Activated CD8-positive, alpha-beta T cell treated with anti-CD3 and anti-CD28 coated beads for 36 hours (primary cell): ENCODE results near the gene BST1. TPM values are rescaled to one million over a fixed set of nuclear protein-coding genes. Genes with fewer than 3 reads are reported as not detected.
A peak's percentile ranks its signal among the peaks of the same experiment; 100 is the strongest.

Experiments
- ATAC-seq: fragments of 200-7000 bp; cut with Tn5 transposase; one replicate; pipeline ENCODE4 v1.10.0; 2021; ENCODE audit warnings: mild to moderate bottlenecking, moderate library complexity
- CTCF ChIA-PET: fragments of 350-600 bp; sonication (Branson Sonifier 250); formaldehyde crosslinking; loops from one replicate; lab custom pipeline; 2021; ENCODE audit warnings: antibody characterized with exemption; lab: Charles Lee
- POLR2A ChIA-PET: fragments of 350-600 bp; sonication (Branson Sonifier 250); formaldehyde crosslinking; loops from one replicate; lab custom pipeline; 2021; ENCODE audit warnings: antibody characterized with exemption; lab: Charles Lee
- DNase-seq: peaks from one replicate; pipeline ENCODE4 v3.0.0-alpha.2; 2020
- H3K27ac Mint-ChIP-seq: one replicate; pipeline ENCODE4 v1.8.0; 2021; ENCODE audit warnings: mild to moderate bottlenecking, mixed read lengths
- H3K27me3 Mint-ChIP-seq: one replicate; pipeline ENCODE4 v1.8.0; 2021; ENCODE audit warnings: mixed read lengths
- H3K36me3 Mint-ChIP-seq: one replicate; pipeline ENCODE4 v1.8.0; 2021; ENCODE audit warnings: low read depth, mixed read lengths
- H3K4me1 Mint-ChIP-seq: one replicate; pipeline ENCODE4 v1.8.0; 2021; ENCODE audit warnings: low read depth, mixed read lengths
- H3K4me3 Mint-ChIP-seq: one replicate; pipeline ENCODE4 v1.8.0; 2021; ENCODE audit warnings: mild to moderate bottlenecking, moderate library complexity, mixed read lengths
- H3K9me3 Mint-ChIP-seq: one replicate; pipeline ENCODE4 v1.8.0; 2021; ENCODE audit warnings: mixed read lengths
- CTCF ChIP-seq: fragments of 200-600 bp; IDR thresholded peaks from one replicate; pipeline ENCODE4 v1.8.0; 2022; ENCODE audit warnings: antibody characterized with exemption, mild to moderate bottlenecking
- intact Hi-C: fragments of 100-400 bp; cut with micrococcal nuclease; formaldehyde crosslinking; loops from one replicate; pipeline ENCODE4 v1.10.0; 2022
- total RNA-seq, 2 experiments: library from RNA; stranded (reverse); gene quantifications; one replicate each; pipeline ENCODE4 v1.2.3, GENCODE V29; 2021

BST1 gene
- total RNA-seq, 2 experiments from 2014 or later: 0.20 to 0.65 TPM

- CTCF ChIA-PET: interaction anchor here (1.8 to 11.6 kb wide), 2 partner anchors 6 to 40 kb away, joined by 9 to 112 read pairs; no protein-coding TSS in a partner anchor
- peak overlapping the region; percentile 35 for H3K27ac Mint-ChIP-seq
- intact Hi-C loops: no loop called here
Measured at GRCh38 chr4:15765391-15765790, 62.5 kb downstream of the BST1 start.

GRCh38 chr4:15765910-15766697 lies 63.2 kb downstream of the BST1 start:
- intact Hi-C loops: no loop called here
- ATAC-seq: peak; percentile 67
- DNase-seq: peak; percentile 70
- H3K27me3 Mint-ChIP-seq: peaks cover 1% of the 10 kb centered on the region
- POLR2A ChIA-PET: interaction anchor here (1.0 to 3.9 kb wide), 6 partner anchors 9 to 20 kb away, joined by 3 to 22 read pairs (median 4); partner anchors contain the start of gene CD38
- H3K4me3 Mint-ChIP-seq: peak overlapping the region; percentile 9
- no peak for TF ChIP-seq CTCF
- H3K27ac Mint-ChIP-seq: peak overlapping the region; percentile 35
- peaks cover 47% of the 10 kb centered on the region for H3K4me1 Mint-ChIP-seq
- peaks cover 3% of the 10 kb centered on the region for H3K9me3 Mint-ChIP-seq
- H3K36me3 Mint-ChIP-seq: no peaks in the 10 kb centered on the region
- CTCF ChIA-PET: interaction anchor here (1.8 to 11.6 kb wide), 2 partner anchors 7 to 39 kb away, joined by 9 to 112 read pairs; no protein-coding TSS in a partner anchor

More at GRCh38 chr4:15765391-15765790, 62.5 kb downstream of the BST1 start:
- H3K9me3 Mint-ChIP-seq: peaks cover 3% of the 10 kb centered on the region
- POLR2A ChIA-PET: interaction anchor here (1.1 to 3.9 kb wide), 3 partner anchors 9 to 21 kb away, joined by 3 to 22 read pairs (median 3); no protein-coding TSS in a partner anchor
- H3K4me3 Mint-ChIP-seq: no peak overlapping the region
- ATAC-seq (no peak), DNase-seq (no peak)
- peaks cover 44% of the 10 kb centered on the region for H3K4me1 Mint-ChIP-seq
- no peak for TF ChIP-seq CTCF
- no peaks in the 10 kb centered on the region for H3K36me3 Mint-ChIP-seq
- H3K27me3 Mint-ChIP-seq: peaks cover 1% of the 10 kb centered on the region

GRCh38 chr4:15766821-15767220 lies 64.0 kb downstream of the BST1 start:
- H3K27me3 Mint-ChIP-seq: peaks cover 1% of the 10 kb centered on the region
- TF ChIP-seq CTCF: no peak
- ChIA-PET CTCF (interaction anchor here (0.6 to 11.6 kb wide), 3 partner anchors 7 to 461 kb away, joined by 3 to 112 read pairs (median 9); no protein-coding TSS in a partner anchor), POLR2A (interaction anchor here (1.0 to 3.9 kb wide), 5 partner anchors 8 to 19 kb away, joined by 3 to 22 read pairs (median 4); partner anchors contain the start of gene CD38)
- intact Hi-C loops: no loop called here
- no peak for ATAC-seq
- H3K27ac Mint-ChIP-seq: peak overlapping the region; percentile 35
- peaks cover 53% of the 10 kb centered on the region for H3K4me1 Mint-ChIP-seq
- no peak overlapping the region for H3K4me3 Mint-ChIP-seq
- no peak for DNase-seq
- peaks cover 3% of the 10 kb centered on the region for H3K9me3 Mint-ChIP-seq
- H3K36me3 Mint-ChIP-seq: no peaks in the 10 kb centered on the region

GRCh38 chr4:15769202-15769601 lies 66.3 kb downstream of the BST1 start:
- intact Hi-C loops: no loop called here
- Mint-ChIP-seq H3K36me3 (no peaks in the 10 kb centered on the region), H3K27me3 (peaks cover 9% of the 10 kb centered on the region), H3K4me1 (peaks cover 72% of the 10 kb centered on the region), H3K27ac (no peak overlapping the region), H3K4me3 (no peak overlapping the region), H3K9me3 (no peaks in the 10 kb centered on the region)
- POLR2A ChIA-PET: interaction anchor here (1.1 to 3.9 kb wide), 5 partner anchors 10 to 25 kb away, joined by 3 to 22 read pairs (median 6); no protein-coding TSS in a partner anchor
- TF ChIP-seq CTCF: no peak
- CTCF ChIA-PET: interaction anchor here (1.2 to 11.6 kb wide), 3 partner anchors 10 to 36 kb away, joined by 5 to 112 read pairs (median 5); no protein-coding TSS in a partner anchor
- DNase-seq: no peak
- ATAC-seq: no peak
